Hepatic stellate cell (primary cell): ENCODE results near the gene TSC1.
A peak's percentile ranks its signal among the peaks of the same experiment; 100 is the strongest.

Source experiments
- DNase-seq: peaks from one replicate; pipeline ENCODE4 v3.0.0; 2011; ENCODE audit warnings: low spot score

Gene TSC1

GRCh38 chr9:132888151-132888550, 56.3 kb downstream of the TSC1 start:
- no peak for DNase-seq

- DNase-seq = no peak
These were observed 57.0 kb downstream of the TSC1 start for GRCh38 chr9:132887181-132888120.

- DNase-seq = no peak
These were observed 58.1 kb downstream of the TSC1 start for GRCh38 chr9:132886334-132886725.

GRCh38 chr9:132885720-132886333, 58.6 kb downstream of the TSC1 start:
- DNase-seq = no peak

GRCh38 chr9:132883349-132884294, 60.8 kb downstream of the TSC1 start:
- DNase-seq = no peak

- DNase-seq = no peak
These were observed 61.8 kb downstream of the TSC1 start for GRCh38 chr9:132882616-132883015.

GRCh38 chr9:132881826-132882225, 62.6 kb downstream of the TSC1 start:
- no peak for DNase-seq

- no peak for DNase-seq
These were observed 64.1 kb downstream of the TSC1 start for GRCh38 chr9:132880324-132880661.

GRCh38 chr9:132879457-132880323, 64.7 kb downstream of the TSC1 start:
- no peak for DNase-seq

GRCh38 chr9:132878695-132879456, 65.5 kb downstream of the TSC1 start, which contains the start of gene SPACA9:
Gene SPACA9 (plus strand): TSS chr9:132878898. CDS start chr9:132883948, 5,050 bp downstream.
- DNase-seq = peak; percentile 85

GRCh38 chr9:132877824-132878694, 66.4 kb downstream of the TSC1 start, which contains the start of gene AK8:
Gene AK8 (minus strand): TSS chr9:132878284. CDS start chr9:132878255, 29 bp downstream.
- DNase-seq = peak; percentile 94

- DNase-seq = no peak
These were observed 67.0 kb downstream of the TSC1 start for GRCh38 chr9:132877458-132877823.

GRCh38 chr9:132876849-132877248, 67.6 kb downstream of the TSC1 start:
- no peak for DNase-seq

- no peak for DNase-seq
These were observed 69.3 kb downstream of the TSC1 start for GRCh38 chr9:132875159-132875558.

GRCh38 chr9:132873403-132873802, 71.0 kb downstream of the TSC1 start:
- no peak for DNase-seq

- no peak for DNase-seq
These were observed 75.2 kb downstream of the TSC1 start for GRCh38 chr9:132869266-132869665.

- no peak for DNase-seq
These were observed 77.5 kb downstream of the TSC1 start for GRCh38 chr9:132866898-132867297.

GRCh38 chr9:132864691-132865090, 79.7 kb downstream of the TSC1 start:
- DNase-seq = no peak

- DNase-seq = no peak
These were observed 80.1 kb downstream of the TSC1 start for GRCh38 chr9:132864277-132864676.
